Measurements from ENCODE around the gene HORMAD2.
A peak's percentile ranks its signal among the peaks of the same experiment; 100 is the strongest.
"Not testable (repeated sequence)": the region's sequence is repeated elsewhere in the genome, so short reads cannot be mapped to it uniquely, and the experiment has no call there.

HORMAD2 gene

GRCh38 chr22:30210235-30210909, 130.1 kb downstream of the HORMAD2 start:
- DNase-seq (ENCODE audit: low read depth) = peak; percentile 67

- no peak for DNase-seq (ENCODE audit: low read depth)
Measured at GRCh38 chr22:30211124-30211820, 131.0 kb downstream of the HORMAD2 start.

- peak; percentile 98 for DNase-seq (ENCODE audit: low read depth)
Measured at GRCh38 chr22:30212363-30212995, 132.2 kb downstream of the HORMAD2 start.

- peak; percentile 97 for DNase-seq (ENCODE audit: low read depth)
Measured at GRCh38 chr22:30212996-30213441, 132.8 kb downstream of the HORMAD2 start.

- DNase-seq (ENCODE audit: low read depth) = no peak
Measured at GRCh38 chr22:30214703-30215407, 134.6 kb downstream of the HORMAD2 start.

- not testable (repeated sequence) for DNase-seq (ENCODE audit: low read depth)
Measured at GRCh38 chr22:30216272-30216671, 136.0 kb downstream of the HORMAD2 start.

- DNase-seq (ENCODE audit: low read depth) = no peak
Measured at GRCh38 chr22:30216710-30217109, 136.4 kb downstream of the HORMAD2 start.

- no peak for DNase-seq (ENCODE audit: low read depth)
Measured at GRCh38 chr22:30217698-30218560, 137.7 kb downstream of the HORMAD2 start.

- DNase-seq (ENCODE audit: low read depth) = no peak
Measured at GRCh38 chr22:30219049-30219654, 138.9 kb downstream of the HORMAD2 start.

- no peak for DNase-seq (ENCODE audit: low read depth)
Measured at GRCh38 chr22:30219668-30220278, 139.5 kb downstream of the HORMAD2 start.

GRCh38 chr22:30220338-30221012, 140.2 kb downstream of the HORMAD2 start:
- DNase-seq (ENCODE audit: low read depth) = no peak

GRCh38 chr22:30221121-30221992, 141.1 kb downstream of the HORMAD2 start:
- no peak for DNase-seq (ENCODE audit: low read depth)

- no peak for DNase-seq (ENCODE audit: low read depth)
Measured at GRCh38 chr22:30222321-30222720, 142.1 kb downstream of the HORMAD2 start.

- no peak for DNase-seq (ENCODE audit: low read depth)
Measured at GRCh38 chr22:30223303-30223702, 143.0 kb downstream of the HORMAD2 start.

- no peak for DNase-seq (ENCODE audit: low read depth)
Measured at GRCh38 chr22:30224161-30224857, 144.0 kb downstream of the HORMAD2 start.

- DNase-seq (ENCODE audit: low read depth) = no peak
Measured at GRCh38 chr22:30225220-30225927, 145.1 kb downstream of the HORMAD2 start.

- no peak for DNase-seq (ENCODE audit: low read depth)
Measured at GRCh38 chr22:30226192-30226832, 146.0 kb downstream of the HORMAD2 start.

All from amniotic epithelial cell (primary cell).